Gastroesophageal sphincter (tissue), 3 donors: ENCODE results near the gene C1QL1.

Experiments
- EP300 ChIP-seq: sonication (generic); formaldehyde crosslinking; IDR thresholded peaks from one replicate; pipeline ENCODE4 v1.6.1; 2017; ENCODE audit warnings: antibody characterized with exemption, mild to moderate bottlenecking
- POLR2A ChIP-seq, 2 donors: fragments of 450-650 bp; IDR thresholded peaks; one replicate each; pipeline ENCODE4 v1.6.1; 2017; ENCODE audit warnings: antibody characterized with exemption in 2 of 2, mild to moderate bottlenecking in 2 of 2, moderate library complexity in 1 of 2
- POLR2AphosphoS5 ChIP-seq: sonication (generic); formaldehyde crosslinking; IDR thresholded peaks from one replicate; pipeline ENCODE4 v1.6.1; 2017; ENCODE audit warnings: antibody characterized with exemption
- TF ChIP-seq, protein P1 (sequence below), 4 experiments: fragments of 200-600 bp in 2 of 4; fragments of 450-650 bp in 2 of 4; sonication (generic) in 1 of 4; IDR thresholded peaks; one replicate each; pipeline ENCODE4 v1.5.1; 2017 to 2019; ENCODE audit warnings: antibody characterized with exemption in 4 of 4, mild to moderate bottlenecking in 2 of 4, moderate library complexity in 2 of 4

DNA sequence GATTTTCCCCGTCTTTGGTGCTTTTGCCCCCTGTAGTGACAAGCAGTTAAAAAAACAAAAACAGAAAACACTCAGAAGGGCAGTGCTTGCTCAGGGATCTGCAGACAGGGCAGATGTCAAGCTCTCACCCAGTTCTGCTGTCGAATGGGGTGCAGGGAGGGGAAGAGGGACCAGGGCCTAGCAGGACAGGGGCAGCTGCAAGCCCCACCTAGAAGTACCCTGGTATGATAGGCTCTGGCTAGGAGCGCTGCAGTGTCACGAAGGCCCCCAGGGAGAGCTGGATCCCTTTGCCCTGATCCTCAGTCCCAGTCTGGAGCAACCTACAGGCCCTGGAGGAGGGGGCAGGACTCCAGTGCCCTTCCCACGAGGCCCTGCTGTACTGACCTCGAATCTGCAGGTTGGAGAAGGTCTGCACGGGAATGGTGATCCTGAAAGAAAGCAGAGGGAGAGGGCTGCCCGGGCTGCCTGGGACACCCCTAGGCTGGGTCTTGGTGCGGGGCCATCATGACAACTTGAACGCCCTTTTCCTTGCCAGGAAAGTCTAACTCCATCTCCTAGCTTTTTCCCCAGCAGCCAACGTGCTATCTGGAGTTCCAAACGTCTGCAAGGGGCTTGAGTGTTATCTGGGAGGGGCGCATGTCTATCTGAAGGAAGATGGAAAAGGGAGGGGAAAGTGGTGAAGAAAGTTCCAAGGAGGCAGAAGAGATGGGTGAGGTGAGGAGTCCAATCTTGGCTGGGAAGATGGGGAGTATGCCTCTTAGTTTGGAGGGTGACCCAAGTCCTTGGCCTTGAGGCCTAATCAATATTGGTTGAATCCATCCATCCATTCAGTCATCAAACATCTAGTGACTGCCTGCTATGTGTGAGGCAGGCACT is 57.6 kb downstream of the C1QL1 start:
- TF ChIP-seq POLR2AphosphoS5 = no peak
- TF ChIP-seq, protein P1, sequence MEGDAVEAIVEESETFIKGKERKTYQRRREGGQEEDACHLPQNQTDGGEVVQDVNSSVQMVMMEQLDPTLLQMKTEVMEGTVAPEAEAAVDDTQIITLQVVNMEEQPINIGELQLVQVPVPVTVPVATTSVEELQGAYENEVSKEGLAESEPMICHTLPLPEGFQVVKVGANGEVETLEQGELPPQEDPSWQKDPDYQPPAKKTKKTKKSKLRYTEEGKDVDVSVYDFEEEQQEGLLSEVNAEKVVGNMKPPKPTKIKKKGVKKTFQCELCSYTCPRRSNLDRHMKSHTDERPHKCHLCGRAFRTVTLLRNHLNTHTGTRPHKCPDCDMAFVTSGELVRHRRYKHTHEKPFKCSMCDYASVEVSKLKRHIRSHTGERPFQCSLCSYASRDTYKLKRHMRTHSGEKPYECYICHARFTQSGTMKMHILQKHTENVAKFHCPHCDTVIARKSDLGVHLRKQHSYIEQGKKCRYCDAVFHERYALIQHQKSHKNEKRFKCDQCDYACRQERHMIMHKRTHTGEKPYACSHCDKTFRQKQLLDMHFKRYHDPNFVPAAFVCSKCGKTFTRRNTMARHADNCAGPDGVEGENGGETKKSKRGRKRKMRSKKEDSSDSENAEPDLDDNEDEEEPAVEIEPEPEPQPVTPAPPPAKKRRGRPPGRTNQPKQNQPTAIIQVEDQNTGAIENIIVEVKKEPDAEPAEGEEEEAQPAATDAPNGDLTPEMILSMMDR (IDR thresholded peaks at IDR 0.05) = no peak
- TF ChIP-seq POLR2A (IDR thresholded peaks at IDR 0.05) = no peak
- no peak for TF ChIP-seq EP300
